Neural cell (in vitro differentiated cells): ENCODE measurements around the gene SUN5. TPM values are rescaled to one million over a fixed set of nuclear protein-coding genes. Genes with fewer than 3 reads are reported as not detected.

Experiments
- H2AFZ ChIP-seq: fragments of 200-600, 300-800 bp; sonication (generic), shearing (Covaris generic); 2 replicates; pipeline ENCODE4 v1.6.0; 2014; ENCODE audit warnings: low read depth, mild to moderate bottlenecking, antibody characterized with exemption, low read length, moderate library complexity
- H3F3A ChIP-seq: fragments of 200-600 bp; shearing (Covaris generic); 2 replicates; pipeline ENCODE4 v1.6.1; 2016; ENCODE audit warnings: mild to moderate bottlenecking, moderate library complexity, mixed read lengths, antibody characterized with exemption, low read length; ENCODE audit not compliant: insufficient read depth, poor library complexity, severe bottlenecking
- H3K27ac ChIP-seq: fragments of 200-600, 300-800 bp; sonication (generic), shearing (Covaris generic); 2 replicates; pipeline ENCODE4 v1.5.1; 2014; ENCODE audit warnings: mild to moderate bottlenecking, low read length, moderate library complexity
- H3K27me3 ChIP-seq: fragments of 300-800, 200-600 bp; sonication (generic), shearing (Covaris generic); 2 replicates; pipeline ENCODE4 v1.6.0; 2014; ENCODE audit warnings: mild to moderate bottlenecking, low read depth, low read length, moderate library complexity; ENCODE audit not compliant: insufficient read depth
- H3K36me3 ChIP-seq: fragments of 300-800, 200-600 bp; sonication (generic), shearing (Covaris generic); 2 replicates; pipeline ENCODE4 v1.5.1; 2014; ENCODE audit warnings: mild to moderate bottlenecking, antibody characterized with exemption, low read length, moderate library complexity; ENCODE audit not compliant: insufficient read depth
- H3K4me2 ChIP-seq: fragments of 300-800, 200-600 bp; sonication (generic), shearing (Covaris generic); 2 replicates; pipeline ENCODE4 v1.6.0; 2014; ENCODE audit warnings: mild to moderate bottlenecking, low read length
- H3K4me3 ChIP-seq: fragments of 300-800, 200-600 bp; sonication (generic), shearing (Covaris generic); 2 replicates; pipeline ENCODE4 v1.5.1; 2014; ENCODE audit warnings: mild to moderate bottlenecking, low read length, moderate library complexity
- H3K79me2 ChIP-seq: fragments of 200-600 bp; shearing (Covaris generic); replicated peaks from 2 replicates; pipeline ENCODE4 v1.6.0; 2014; ENCODE audit warnings: mild to moderate bottlenecking, low read length, moderate library complexity; ENCODE audit not compliant: insufficient read depth
- H3K9ac ChIP-seq: fragments of 300-800, 200-600 bp; sonication (generic), shearing (Covaris generic); 2 replicates; pipeline ENCODE4 v1.6.1; 2016; ENCODE audit warnings: mild to moderate bottlenecking, low read length, mixed read lengths
- H3K9me2 ChIP-seq: fragments of 200-600 bp; shearing (Covaris generic); 2 replicates; pipeline ENCODE4 v1.6.1; 2016; ENCODE audit warnings: mild to moderate bottlenecking, low read length, mixed read lengths; ENCODE audit not compliant: insufficient read depth
- H3K9me3 ChIP-seq: fragments of 200-600, 300-800 bp; sonication (generic), shearing (Covaris generic); 2 replicates; pipeline ENCODE4 v1.6.1; 2016; ENCODE audit warnings: mild to moderate bottlenecking, mixed run types, low read length, moderate library complexity, mixed read lengths
- H4K20me1 ChIP-seq: fragments of 200-600 bp; shearing (Covaris generic); 2 replicates; pipeline ENCODE4 v1.6.1; 2016; ENCODE audit warnings: mild to moderate bottlenecking, mixed run types; ENCODE audit not compliant: insufficient read depth
- CTCF ChIP-seq: fragments of 450-650 bp; IDR thresholded peaks from 2 replicates; pipeline ENCODE4 v1.5.1; 2014; ENCODE audit warnings: antibody characterized with exemption, mild to moderate bottlenecking, moderate library complexity; ENCODE audit not compliant: poor library complexity, severe bottlenecking
- EP300 ChIP-seq: fragments of 450-650 bp; conservative IDR thresholded peaks from 2 replicates; pipeline ENCODE4 v1.6.1; 2014; ENCODE audit warnings: antibody characterized with exemption, mild to moderate bottlenecking, moderate library complexity; ENCODE audit not compliant: poor library complexity, severe bottlenecking
- EZH2 ChIP-seq: fragments of 200-600, 300-800 bp; shearing (Covaris generic), sonication (generic); IDR thresholded peaks from 2 replicates; pipeline ENCODE4 v1.6.1; 2014; ENCODE audit warnings: antibody characterized with exemption, low read length, borderline replicate concordance, mild to moderate bottlenecking; ENCODE audit not compliant: insufficient read depth, poor library complexity, severe bottlenecking
- MXI1 ChIP-seq: fragments of 450-650 bp; conservative IDR thresholded peaks from 2 replicates; pipeline ENCODE4 v1.6.1; 2014; ENCODE audit warnings: antibody characterized with exemption, mild to moderate bottlenecking; ENCODE audit not compliant: poor library complexity, severe bottlenecking
- POLR2AphosphoS5 ChIP-seq: IDR thresholded peaks from 2 replicates; pipeline ENCODE4 v1.6.1; 2012
- RAD21 ChIP-seq: fragments of 450-650 bp; conservative IDR thresholded peaks from 2 replicates; pipeline ENCODE4 v1.6.1; 2014; ENCODE audit warnings: antibody characterized with exemption, mild to moderate bottlenecking, moderate library complexity
- REST ChIP-seq: IDR thresholded peaks from 2 replicates; pipeline ENCODE4 v1.6.1; 2012; ENCODE audit warnings: borderline replicate concordance
- SMC3 ChIP-seq: fragments of 450-650 bp; conservative IDR thresholded peaks from 2 replicates; pipeline ENCODE4 v1.6.1; 2014; ENCODE audit warnings: antibody characterized with exemption, mild to moderate bottlenecking, moderate library complexity; ENCODE audit not compliant: poor library complexity
- TAF1 ChIP-seq: IDR thresholded peaks from 2 replicates; pipeline ENCODE4 v1.6.1; 2012; ENCODE audit warnings: low read depth
- polyA plus RNA-seq: library from polyadenylated mRNA; depleted of rRNA; stranded (reverse); fragments of >200 nt; gene quantifications from 2 replicates; pipeline ENCODE4 v1.2.3, GENCODE V29; 2014

SUN5 gene
- polyA plus RNA-seq, 1 donor from 2014 or later = not detected

- no peak for TF ChIP-seq MXI1
- no peak for TF ChIP-seq EP300
- no peak for TF ChIP-seq POLR2AphosphoS5
- TF ChIP-seq RAD21 = no peak
- TF ChIP-seq REST = no peak
- no peak for TF ChIP-seq CTCF
- no peak for TF ChIP-seq TAF1
- TF ChIP-seq EZH2 = no peak
- TF ChIP-seq SMC3 = no peak
- no peak overlapping the region for H2AFZ ChIP-seq
- no peaks in the 10 kb centered on the region for H3K36me3 ChIP-seq
- no peak overlapping the region for H3K4me3 ChIP-seq
- no peaks in the 10 kb centered on the region for H3K27me3 ChIP-seq
- no peak overlapping the region for H3K27ac ChIP-seq
- no peaks in the 10 kb centered on the region for H3F3A ChIP-seq
- no peaks in the 10 kb centered on the region for H3K9me2 ChIP-seq
- H3K79me2 ChIP-seq = no peaks in the 10 kb centered on the region
- H3K9me3 ChIP-seq = no peaks in the 10 kb centered on the region
- H4K20me1 ChIP-seq = no peaks in the 10 kb centered on the region
- H3K9ac ChIP-seq = no peak overlapping the region
- no peak overlapping the region for H3K4me2 ChIP-seq
Measured at GRCh38 chr20:33043731-33044181, 39.5 kb upstream of the SUN5 start.

GRCh38 chr20:33042983-33043730 is 38.9 kb upstream of the SUN5 start:
- H3K4me3 ChIP-seq = no peak overlapping the region
- TF ChIP-seq EP300 = no peak
- no peak for TF ChIP-seq REST
- no peak for TF ChIP-seq MXI1
- TF ChIP-seq TAF1 = no peak
- no peak for TF ChIP-seq CTCF
- no peak for TF ChIP-seq SMC3
- TF ChIP-seq POLR2AphosphoS5 = no peak
- no peak for TF ChIP-seq EZH2
- no peak for TF ChIP-seq RAD21
- H3K27ac ChIP-seq = no peak overlapping the region

More at GRCh38 chr20:33042983-33043730, 38.9 kb upstream of the SUN5 start:
- H3F3A ChIP-seq = no peaks in the 10 kb centered on the region
- no peak overlapping the region for H3K9ac ChIP-seq
- H2AFZ ChIP-seq = no peak overlapping the region
- H3K4me2 ChIP-seq = no peak overlapping the region
- H3K9me3 ChIP-seq = no peaks in the 10 kb centered on the region
- H3K79me2 ChIP-seq = no peaks in the 10 kb centered on the region
- no peaks in the 10 kb centered on the region for H3K9me2 ChIP-seq
- H3K36me3 ChIP-seq = no peaks in the 10 kb centered on the region
- H4K20me1 ChIP-seq = no peaks in the 10 kb centered on the region
- no peaks in the 10 kb centered on the region for H3K27me3 ChIP-seq
